GM10266 (cell line): ENCODE data around the gene PRICKLE4.

Source experiments
- DNase-seq: peaks from one replicate; pipeline ENCODE4 v3.0.0; 2012; ENCODE audit errors: extremely low spot score
- TF ChIP-seq, protein P1 (sequence below): IDR thresholded peaks from 2 replicates; pipeline ENCODE4 v1.5.1; 2012; ENCODE audit warnings: mild to moderate bottlenecking, low read depth; ENCODE audit not compliant: control insufficient read depth, insufficient read depth; ENCODE audit errors: missing control alignments

PRICKLE4 gene

DNA sequence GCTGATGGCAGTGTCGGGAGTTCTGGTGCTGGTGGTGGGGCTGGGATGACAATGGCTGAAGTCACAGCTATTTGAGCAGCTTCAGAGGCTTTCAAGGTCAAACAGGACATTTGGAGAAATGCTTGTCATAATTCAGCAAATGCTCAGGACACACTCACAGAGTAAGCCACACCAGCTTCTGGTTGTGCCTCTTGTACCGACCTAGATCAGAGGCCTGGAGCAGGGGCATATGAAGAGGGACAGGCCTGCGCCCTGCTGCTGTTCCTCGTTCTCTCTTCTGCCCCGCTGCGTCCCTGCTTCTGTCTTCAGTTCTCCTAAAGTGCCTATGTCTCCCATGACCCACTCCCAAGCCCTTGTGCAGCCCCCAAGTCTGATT lies 32.5 kb upstream of the PRICKLE4 start:
- TF ChIP-seq, protein P1, sequence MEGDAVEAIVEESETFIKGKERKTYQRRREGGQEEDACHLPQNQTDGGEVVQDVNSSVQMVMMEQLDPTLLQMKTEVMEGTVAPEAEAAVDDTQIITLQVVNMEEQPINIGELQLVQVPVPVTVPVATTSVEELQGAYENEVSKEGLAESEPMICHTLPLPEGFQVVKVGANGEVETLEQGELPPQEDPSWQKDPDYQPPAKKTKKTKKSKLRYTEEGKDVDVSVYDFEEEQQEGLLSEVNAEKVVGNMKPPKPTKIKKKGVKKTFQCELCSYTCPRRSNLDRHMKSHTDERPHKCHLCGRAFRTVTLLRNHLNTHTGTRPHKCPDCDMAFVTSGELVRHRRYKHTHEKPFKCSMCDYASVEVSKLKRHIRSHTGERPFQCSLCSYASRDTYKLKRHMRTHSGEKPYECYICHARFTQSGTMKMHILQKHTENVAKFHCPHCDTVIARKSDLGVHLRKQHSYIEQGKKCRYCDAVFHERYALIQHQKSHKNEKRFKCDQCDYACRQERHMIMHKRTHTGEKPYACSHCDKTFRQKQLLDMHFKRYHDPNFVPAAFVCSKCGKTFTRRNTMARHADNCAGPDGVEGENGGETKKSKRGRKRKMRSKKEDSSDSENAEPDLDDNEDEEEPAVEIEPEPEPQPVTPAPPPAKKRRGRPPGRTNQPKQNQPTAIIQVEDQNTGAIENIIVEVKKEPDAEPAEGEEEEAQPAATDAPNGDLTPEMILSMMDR, result no peak
- DNase-seq, result no peak

DNA sequence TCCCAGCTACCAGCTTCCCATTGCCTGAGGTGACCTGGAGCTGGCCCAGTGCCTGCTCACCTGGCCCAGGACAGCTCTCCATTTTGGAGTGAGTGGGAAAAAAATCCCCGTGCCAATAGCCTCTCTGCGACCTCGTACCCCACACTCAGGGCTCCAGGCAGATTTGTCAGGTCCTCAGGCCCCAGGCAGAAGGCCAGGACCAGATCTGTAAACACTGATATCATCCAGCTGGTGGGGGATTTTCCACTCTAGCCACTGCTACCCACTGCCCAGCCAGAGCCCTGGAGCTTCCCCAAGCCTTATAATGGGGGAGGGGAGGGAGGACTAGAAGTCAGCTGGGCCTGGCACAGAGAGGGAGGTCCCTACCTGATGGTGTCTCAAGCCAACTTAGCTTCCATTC lies 32.0 kb upstream of the PRICKLE4 start:
- TF ChIP-seq, protein P1, result no peak
- no peak for DNase-seq

DNA sequence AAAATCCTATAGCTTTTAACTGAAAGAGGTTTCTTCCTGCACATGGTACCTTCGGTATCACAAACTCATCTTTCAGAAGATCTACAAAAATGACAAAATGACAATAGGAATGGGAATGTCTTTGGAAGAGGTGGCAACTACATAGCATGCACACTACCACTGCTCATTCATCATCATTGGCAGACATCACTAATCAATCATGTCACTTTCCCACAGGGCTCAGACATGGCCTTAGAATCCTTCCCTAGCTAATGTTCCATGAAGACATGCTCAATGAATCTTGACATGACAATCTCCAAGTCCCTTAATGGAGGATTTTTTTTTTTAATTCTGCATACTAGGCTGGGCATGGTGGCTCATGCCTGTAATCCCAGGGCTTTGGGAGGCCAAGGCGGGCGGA lies 30.2 kb upstream of the PRICKLE4 start:
- no peak for DNase-seq
- TF ChIP-seq, protein P1, result no peak

DNA sequence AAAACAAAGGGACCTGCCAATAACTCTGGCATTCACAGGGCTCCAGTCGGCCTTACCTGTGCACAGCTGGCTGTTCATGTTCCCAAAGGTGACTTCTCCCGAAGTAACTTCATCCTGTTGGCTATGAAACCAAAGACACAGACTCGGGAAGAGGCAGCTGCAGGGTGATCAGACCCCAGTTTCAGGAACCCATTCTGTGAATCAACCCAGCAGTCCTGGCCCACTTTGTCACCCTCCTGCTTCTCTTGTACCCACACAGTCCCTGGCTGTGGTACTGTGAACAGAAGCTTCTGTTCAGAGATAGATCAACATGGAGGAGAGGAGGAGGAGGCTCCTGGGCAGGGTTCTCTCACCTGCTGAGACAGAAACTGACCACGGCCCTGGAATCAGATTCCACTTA lies 24.7 kb upstream of the PRICKLE4 start:
- TF ChIP-seq, protein P1, result no peak
- no peak for DNase-seq

DNA sequence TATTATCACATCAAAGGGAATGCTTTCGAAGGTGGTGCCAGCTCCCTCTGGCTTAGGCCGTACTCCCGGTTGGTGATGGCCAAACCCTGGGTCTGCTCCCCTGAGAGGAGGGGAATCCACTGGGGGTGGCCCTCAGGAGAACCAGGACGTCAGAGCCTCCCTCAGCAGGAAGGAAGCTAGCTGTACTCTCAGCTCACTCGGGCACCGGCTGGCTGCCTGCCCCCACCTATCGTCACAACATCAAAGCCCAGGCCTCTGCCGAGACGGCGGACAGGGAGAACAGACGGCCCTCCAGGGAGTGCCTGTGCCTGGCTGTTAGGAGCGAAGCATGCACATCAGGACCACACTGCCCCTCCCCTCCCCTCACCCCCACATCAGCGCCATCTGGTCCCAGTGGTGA lies 24.2 kb upstream of the PRICKLE4 start:
- DNase-seq, result no peak
- TF ChIP-seq, protein P1, result no peak

DNA sequence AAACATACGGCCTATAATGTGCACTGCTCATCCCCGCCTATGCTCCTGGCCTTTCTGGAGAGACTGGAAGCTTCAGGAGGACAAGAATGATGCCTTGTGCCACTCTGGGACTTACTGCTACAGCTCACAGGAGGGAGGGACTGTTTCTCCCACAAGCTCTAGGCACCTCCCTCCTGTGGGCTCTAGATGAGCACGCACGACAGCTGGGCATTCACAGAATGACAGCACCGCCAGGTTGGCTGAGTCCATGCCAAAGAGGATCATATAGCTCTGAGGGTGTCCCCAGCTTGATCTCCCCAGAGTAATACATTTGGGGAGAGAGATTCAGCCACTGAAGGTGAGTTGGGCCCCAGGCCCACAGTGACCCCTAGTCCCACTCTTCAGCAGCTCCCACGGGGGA lies 23.3 kb upstream of the PRICKLE4 start:
- TF ChIP-seq, protein P1, result no peak
- no peak for DNase-seq

DNA sequence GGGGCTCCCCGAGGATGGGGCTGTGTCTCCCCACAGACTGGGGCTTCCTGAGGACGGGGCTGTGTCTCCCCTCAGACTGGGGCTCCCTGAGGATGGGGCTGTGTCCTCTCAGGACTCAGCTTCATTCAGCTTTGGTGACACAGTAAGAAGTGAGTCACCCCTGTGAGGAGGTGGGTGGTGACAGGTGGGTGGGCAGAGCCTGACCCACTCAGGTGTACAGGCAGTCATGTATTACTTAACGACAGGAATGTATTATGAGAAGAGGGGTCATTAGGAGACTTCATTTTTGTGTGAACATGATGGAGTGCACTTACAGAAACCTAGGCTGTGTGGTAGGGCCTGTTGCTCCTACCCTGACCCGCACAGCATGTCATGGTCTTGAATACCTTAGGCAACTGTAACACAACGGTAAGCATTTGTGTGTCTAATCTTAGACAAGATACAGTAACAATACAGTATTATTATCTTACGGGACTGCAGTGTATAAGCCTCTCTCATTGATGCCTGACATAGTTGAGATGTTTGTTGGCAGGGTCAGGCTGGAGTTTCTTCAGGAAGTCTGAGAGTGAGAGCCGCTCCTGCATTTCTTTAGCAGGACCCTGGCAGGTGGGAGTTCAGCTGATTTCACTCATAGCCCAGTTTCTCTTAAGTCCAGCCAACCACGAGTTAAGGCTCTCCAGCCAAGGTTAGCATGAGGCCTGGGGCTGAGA lies 22.5 kb upstream of the PRICKLE4 start:
- no peak for DNase-seq
- TF ChIP-seq, protein P1, result no peak
